Esophagus (tissue), 2 donors: ENCODE data around the gene CCRL2. TPM values are rescaled to one million over a fixed set of nuclear protein-coding genes. Genes with fewer than 3 reads are reported as not detected.
"Not testable (repeated sequence)": the region's sequence is repeated elsewhere in the genome, so short reads cannot be mapped to it uniquely, and the experiment has no call there.

Source experiments
- H3K27ac ChIP-seq, 2 donors: one replicate each; pipeline ENCODE4 v1.5.1; 2013; ENCODE audit warnings: low read depth in 2 of 2, mild to moderate bottlenecking in 2 of 2, inconsistent platforms in 1 of 2, low read length in 1 of 2, moderate library complexity in 1 of 2
- H3K27me3 ChIP-seq, 2 donors: one replicate each; pipeline ENCODE4 v1.6.1; 2013; ENCODE audit warnings: low read length in 2 of 2, control low read depth in 1 of 2, mild to moderate bottlenecking in 1 of 2; ENCODE audit not compliant: insufficient read depth in 2 of 2, control insufficient read depth in 1 of 2
- H3K36me3 ChIP-seq, 2 donors: one replicate each; pipeline ENCODE4 v1.6.1; 2013; ENCODE audit warnings: low read length in 1 of 2; ENCODE audit not compliant: control insufficient read depth in 2 of 2, insufficient read depth in 2 of 2
- H3K4me1 ChIP-seq, 2 donors: one replicate each; pipeline ENCODE4 v1.6.1; 2013; ENCODE audit warnings: low read length in 1 of 2; ENCODE audit not compliant: control insufficient read depth in 2 of 2, insufficient read depth in 2 of 2
- H3K4me3 ChIP-seq, 2 donors: one replicate each; pipeline ENCODE4 v1.5.1; 2013; ENCODE audit warnings: low read length in 2 of 2, mild to moderate bottlenecking in 2 of 2, low read depth in 1 of 2, moderate library complexity in 1 of 2
- H3K9me3 ChIP-seq, 2 donors: one replicate each; pipeline ENCODE4 v1.6.1; 2013; ENCODE audit warnings: mild to moderate bottlenecking in 2 of 2, low read depth in 1 of 2, low read length in 1 of 2, moderate library complexity in 1 of 2; ENCODE audit not compliant: control insufficient read depth in 2 of 2, insufficient read depth in 1 of 2
- WGBS, 2 donors: extraction: QIAGEN DNeasy Blood & Tissue Kit; methylation state at CpG; one replicate each; pipeline ENCODE4 v1.1.7; 2013; 5-methylcytosine and 5-hydroxymethylcytosine counted together
- polyA plus RNA-seq, 2 donors: library from polyadenylated mRNA; stranded (reverse); fragments of 200-250 nt; gene quantifications; one replicate each; pipeline ENCODE4 v1.2.3, GENCODE V29; 2013
- donor health status: healthy with polysubstance abuse.
- donor health status: Bipolar disorder and iron deficiency.

CCRL2 gene
- polyA plus RNA-seq, 2 donors = 0.28 to 0.29 TPM

DNA sequence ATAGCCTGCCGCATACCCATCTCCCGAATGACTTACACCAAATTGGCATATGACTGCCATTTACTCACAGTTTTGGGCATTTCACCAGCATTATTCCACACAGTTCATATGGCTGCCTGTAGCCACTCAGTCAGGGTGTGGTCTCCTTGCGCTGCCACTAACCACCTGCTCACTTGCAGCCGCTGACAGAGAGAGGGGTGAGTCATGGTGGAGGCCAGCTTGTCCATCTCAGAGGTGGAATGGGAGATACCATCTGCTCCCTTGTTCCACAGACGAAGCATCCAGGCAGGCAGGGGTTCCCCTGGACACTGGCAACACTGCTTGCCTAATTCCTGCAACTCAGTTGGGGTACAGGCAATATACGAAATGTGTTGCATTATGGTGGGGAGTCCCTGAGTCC lies 15.6 kb downstream of the CCRL2 start:
- Histone ChIP-seq H3K27ac (no peak overlapping the region), H3K36me3 (no peaks in the 10 kb centered on the region), H3K4me3 (no peak overlapping the region), H3K27me3 (no peaks in the 10 kb centered on the region), H3K9me3 (no peaks in the 10 kb centered on the region), H3K4me1 (no peaks in the 10 kb centered on the region)
- 69 to 75% methylated on average over 6 of the region's 6 CpGs for WGBS, 2 donors

- Histone ChIP-seq H3K36me3 (no peaks in the 10 kb centered on the region), H3K4me3 (no peak overlapping the region), H3K27ac (no peak overlapping the region), H3K4me1 (no peaks in the 10 kb centered on the region), H3K27me3 (no peaks in the 10 kb centered on the region), H3K9me3 (no peaks in the 10 kb centered on the region)
- 74 to 77% methylated on average over 5 of the region's 5 CpGs for whole genome bisulfite sequencing, 2 donors
Observed at GRCh38 chr3:46423588-46423987, 16.5 kb downstream of the CCRL2 start.

DNA sequence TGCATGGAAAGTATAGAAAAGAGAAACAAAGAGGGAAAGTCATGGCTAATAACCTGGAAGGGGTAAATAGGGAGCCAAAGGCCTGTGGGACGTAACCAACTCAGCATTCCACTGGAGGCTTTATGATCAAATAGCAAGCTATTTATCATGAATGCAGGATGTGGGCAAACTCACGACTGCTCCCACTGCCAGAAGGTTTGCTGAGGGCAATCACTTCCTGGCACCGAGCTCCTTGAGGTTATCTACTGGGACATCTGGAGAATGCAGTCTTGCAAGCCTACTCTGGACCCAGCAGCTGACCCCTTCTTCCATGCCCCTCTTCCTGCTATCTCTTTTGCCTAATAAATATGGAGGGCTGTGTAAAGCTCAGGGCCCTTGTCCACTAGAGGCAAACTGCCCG lies 19.4 kb downstream of the CCRL2 start:
- H3K4me1 ChIP-seq, H3K36me3 ChIP-seq, H3K27ac ChIP-seq, H3K27me3 ChIP-seq, H3K9me3 ChIP-seq, H3K4me3 ChIP-seq: not testable (repeated sequence)
- WGBS, 2 donors = 54 to 67% methylated on average over 4 of the region's 4 CpGs

DNA sequence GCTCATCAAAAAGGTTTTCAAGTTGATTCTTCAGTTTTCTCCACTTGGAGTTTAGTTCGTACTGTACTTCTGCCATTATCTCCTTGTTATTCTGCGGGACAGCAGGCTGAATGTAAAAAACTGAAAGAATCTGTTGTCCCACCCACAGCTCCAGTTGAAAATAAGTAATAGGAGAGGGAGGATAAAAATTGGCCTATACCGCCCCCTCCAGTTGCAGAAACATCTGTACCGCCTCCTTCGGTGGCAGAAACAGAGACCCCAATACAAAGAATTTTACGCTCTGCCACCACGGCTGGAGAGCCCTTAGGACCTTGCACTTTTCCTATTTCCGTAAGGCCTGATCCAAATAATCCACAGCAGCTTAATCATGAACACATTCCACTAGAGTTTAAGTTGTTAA lies 20.3 kb downstream of the CCRL2 start:
- not testable (repeated sequence) for H3K27ac ChIP-seq, H3K27me3 ChIP-seq, H3K36me3 ChIP-seq, H3K9me3 ChIP-seq, H3K4me3 ChIP-seq, H3K4me1 ChIP-seq
- WGBS, 2 donors = 65 to 69% methylated on average over 8 of the region's 8 CpGs

DNA sequence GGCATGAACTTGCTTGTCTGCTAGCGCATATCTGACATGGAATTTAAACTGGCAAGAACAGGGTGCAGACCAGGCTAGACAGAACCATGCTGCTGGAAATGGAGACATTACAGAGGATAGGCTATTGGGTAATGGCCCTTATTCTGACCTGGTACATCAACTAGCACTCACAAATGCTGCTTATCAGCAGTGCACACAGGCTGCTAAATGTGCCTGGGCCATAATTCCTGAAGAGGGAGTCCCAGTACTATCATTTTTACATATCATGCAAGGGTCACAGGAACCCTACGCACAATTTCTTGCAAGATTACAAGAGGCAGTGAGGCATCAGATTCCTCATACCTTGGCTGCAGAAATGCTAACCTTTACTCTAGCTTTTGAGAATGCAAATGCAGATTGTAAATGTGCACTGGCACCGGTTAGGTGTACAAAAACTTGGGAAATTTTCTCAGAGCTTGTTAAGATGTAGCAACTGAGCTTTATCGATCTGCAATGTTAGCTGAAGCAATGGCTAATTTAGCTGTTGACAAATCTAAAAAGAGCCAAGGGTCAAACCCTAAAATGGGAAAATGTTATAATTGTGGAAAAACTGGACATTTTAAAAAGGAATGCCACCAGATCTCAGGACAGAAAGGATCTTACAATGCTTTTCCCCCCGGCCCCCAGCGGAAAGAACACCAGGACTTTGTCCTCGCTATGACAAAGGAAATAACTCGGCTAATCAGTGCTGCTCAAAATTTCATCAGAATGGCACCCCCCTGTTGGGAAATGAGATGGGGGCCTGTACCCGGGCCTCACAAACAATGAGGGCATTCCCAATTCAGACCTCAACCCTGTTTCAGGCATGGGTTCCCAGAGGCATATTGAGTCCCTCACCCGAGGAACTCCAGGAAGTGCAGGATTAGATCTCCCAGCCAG lies 21.1 kb downstream of the CCRL2 start:
- Histone ChIP-seq H3K27ac (peak overlapping the region in 1 of 2 donors; percentile 20), H3K36me3 (no peaks in the 10 kb centered on the region), H3K27me3 (no peaks in the 10 kb centered on the region), H3K4me1 (no peaks in the 10 kb centered on the region), H3K9me3 (no peaks in the 10 kb centered on the region), H3K4me3 (no peak overlapping the region)
- WGBS, 2 donors = 75 to 84% methylated on average over 10 of the region's 10 CpGs

DNA sequence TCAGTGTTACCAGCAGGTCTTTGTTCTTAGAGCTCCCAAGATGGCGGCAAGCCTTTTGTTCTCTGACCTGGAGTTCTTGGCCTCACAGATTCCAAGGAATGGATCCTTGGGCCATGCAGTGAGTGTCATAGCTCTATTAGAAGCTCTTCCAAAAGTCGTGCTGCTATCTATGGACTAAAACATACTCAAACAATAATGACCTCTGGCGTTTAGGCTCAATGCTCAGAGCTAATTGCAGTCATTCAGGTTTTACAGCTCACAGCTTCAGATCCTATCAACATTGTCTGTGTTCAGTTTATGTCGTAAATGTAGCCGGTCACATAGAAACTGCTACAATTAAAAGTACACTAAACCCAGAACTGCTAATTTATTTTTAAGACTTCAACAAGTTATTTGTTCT lies 22.2 kb downstream of the CCRL2 start:
- no peak overlapping the region for H3K4me3 ChIP-seq
- peak overlapping the region; percentile 68 to 73 for H3K27ac ChIP-seq
- H3K9me3 ChIP-seq = no peaks in the 10 kb centered on the region
- H3K4me1 ChIP-seq = no peaks in the 10 kb centered on the region
- no peaks in the 10 kb centered on the region for H3K36me3 ChIP-seq
- H3K27me3 ChIP-seq = no peaks in the 10 kb centered on the region
- WGBS, 2 donors = 54 to 66% methylated on average over 5 of the region's 5 CpGs

DNA sequence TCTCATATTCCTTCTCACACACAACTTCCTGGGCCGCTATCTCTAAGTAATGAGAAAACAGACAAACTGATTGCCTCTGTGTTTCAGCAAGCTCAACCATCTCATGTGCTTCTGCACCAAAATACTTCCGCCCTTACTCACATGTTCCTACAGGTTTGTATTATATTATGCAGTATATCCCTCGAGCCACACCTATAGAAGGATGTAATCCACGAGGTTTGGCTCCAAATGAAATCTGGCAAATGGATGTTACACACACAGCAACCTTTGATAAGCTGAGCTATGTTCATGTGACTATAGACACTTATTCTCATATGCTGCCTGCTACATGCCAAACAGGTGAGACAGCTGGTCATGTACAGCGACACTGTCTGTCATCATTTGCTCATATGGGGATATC lies 22.6 kb downstream of the CCRL2 start:
- WGBS, 2 donors = 50 to 58% methylated on average over 5 of the region's 5 CpGs
- no peak overlapping the region for H3K27ac ChIP-seq
- H3K36me3 ChIP-seq = no peaks in the 10 kb centered on the region
- H3K4me3 ChIP-seq = no peak overlapping the region
- no peaks in the 10 kb centered on the region for H3K9me3 ChIP-seq
- no peaks in the 10 kb centered on the region for H3K4me1 ChIP-seq
- H3K27me3 ChIP-seq = no peaks in the 10 kb centered on the region

DNA sequence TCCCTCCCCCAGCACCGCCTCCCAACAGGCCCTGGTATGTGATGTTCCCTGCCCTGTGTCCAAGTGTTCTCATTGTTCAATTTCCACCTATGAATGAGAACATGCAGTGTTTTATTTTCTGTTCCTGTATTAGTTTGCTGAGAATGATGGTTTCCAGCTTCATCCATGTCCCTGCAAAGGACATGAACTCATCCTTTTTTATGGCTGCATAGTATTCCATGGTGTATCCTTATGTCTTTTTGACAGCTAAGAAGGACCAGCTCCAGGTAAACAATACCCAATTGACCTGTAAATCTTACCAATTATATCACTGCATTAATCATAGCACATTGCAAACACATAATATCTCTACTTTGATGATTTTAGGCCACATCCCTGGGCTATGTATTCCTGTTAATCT lies 23.8 kb downstream of the CCRL2 start:
- H3K27me3 ChIP-seq, H3K4me1 ChIP-seq, H3K27ac ChIP-seq, H3K4me3 ChIP-seq, H3K36me3 ChIP-seq, H3K9me3 ChIP-seq: not testable (repeated sequence)
- WGBS, 2 donors = 93 to 100% methylated on average over 1 of the region's 1 CpG

GRCh38 chr3:46431905-46432304 lies 24.8 kb downstream of the CCRL2 start:
- H3K36me3 ChIP-seq, H3K9me3 ChIP-seq, H3K27ac ChIP-seq, H3K27me3 ChIP-seq, H3K4me1 ChIP-seq, H3K4me3 ChIP-seq: not testable (repeated sequence)
- WGBS, 2 donors = 93 to 94% methylated on average over 5 of the region's 5 CpGs

GRCh38 chr3:46433118-46433517 lies 26.1 kb downstream of the CCRL2 start:
- not testable (repeated sequence) for H3K9me3 ChIP-seq, H3K27me3 ChIP-seq, H3K4me1 ChIP-seq, H3K36me3 ChIP-seq, H3K4me3 ChIP-seq, H3K27ac ChIP-seq
- WGBS, 2 donors = 81 to 83% methylated on average over 4 of the region's 4 CpGs
